Measurements from ENCODE around the gene SMIM1.

SMIM1 gene

GRCh38 chr1:3767328-3767925 lies 5.1 kb upstream of the SMIM1 start:
- no peaks in the 10 kb centered on the region for H3K9me3 ChIP-seq (ENCODE audit: severe bottlenecking)
- no peak overlapping the region for H3K4me3 ChIP-seq (ENCODE audit: severe bottlenecking)
- no peak for DNase-seq (ENCODE audit: low spot score)
- no peak for ATAC-seq (ENCODE audit: low read depth)
- no peak overlapping the region for H3K27ac ChIP-seq (ENCODE audit: poor library complexity, severe bottlenecking)
- H3K36me3 ChIP-seq (ENCODE audit: low read depth): no peaks in the 10 kb centered on the region
- no peaks in the 10 kb centered on the region for H3K4me1 ChIP-seq (ENCODE audit: insufficient read depth, poor library complexity, severe bottlenecking)
- no peak for TF ChIP-seq CTCF (IDR thresholded peaks at IDR 0.05; ENCODE audit: poor library complexity, severe bottlenecking)
- peaks cover 5% of the 10 kb centered on the region for H3K27me3 ChIP-seq (ENCODE audit: insufficient read depth, poor library complexity, severe bottlenecking)

- Histone ChIP-seq H3K27ac (ENCODE audit: poor library complexity, severe bottlenecking) (no peak overlapping the region), H3K4me1 (ENCODE audit: insufficient read depth, poor library complexity, severe bottlenecking) (no peaks in the 10 kb centered on the region), H3K36me3 (ENCODE audit: low read depth) (no peaks in the 10 kb centered on the region), H3K4me3 (ENCODE audit: severe bottlenecking) (no peak overlapping the region), H3K9me3 (ENCODE audit: severe bottlenecking) (no peaks in the 10 kb centered on the region), H3K27me3 (ENCODE audit: insufficient read depth, poor library complexity, severe bottlenecking) (peaks cover 4% of the 10 kb centered on the region)
- TF ChIP-seq CTCF (IDR thresholded peaks at IDR 0.05; ENCODE audit: poor library complexity, severe bottlenecking): no peak
- no peak for DNase-seq (ENCODE audit: low spot score)
- no peak for ATAC-seq (ENCODE audit: low read depth)
These were observed 3.6 kb upstream of the SMIM1 start for GRCh38 chr1:3768811-3769390.

- no peak for DNase-seq (ENCODE audit: low spot score)
- Histone ChIP-seq H3K4me3 (ENCODE audit: severe bottlenecking) (no peak overlapping the region), H3K4me1 (ENCODE audit: insufficient read depth, poor library complexity, severe bottlenecking) (no peaks in the 10 kb centered on the region), H3K27me3 (ENCODE audit: insufficient read depth, poor library complexity, severe bottlenecking) (no peaks in the 10 kb centered on the region), H3K27ac (ENCODE audit: poor library complexity, severe bottlenecking) (no peak overlapping the region), H3K36me3 (ENCODE audit: low read depth) (no peaks in the 10 kb centered on the region), H3K9me3 (ENCODE audit: severe bottlenecking) (no peaks in the 10 kb centered on the region)
- no peak for TF ChIP-seq CTCF (IDR thresholded peaks at IDR 0.05; ENCODE audit: poor library complexity, severe bottlenecking)
- ATAC-seq (ENCODE audit: low read depth): no peak
These were observed 2.3 kb upstream of the SMIM1 start for GRCh38 chr1:3770047-3770765.

GRCh38 chr1:3771108-3772026 lies 1.2 kb upstream of the SMIM1 start:
- ATAC-seq (ENCODE audit: low read depth): no peak
- H3K4me1 ChIP-seq (ENCODE audit: insufficient read depth, poor library complexity, severe bottlenecking): no peaks in the 10 kb centered on the region
- H3K4me3 ChIP-seq (ENCODE audit: severe bottlenecking): peak overlapping the region; percentile 53
- no peak overlapping the region for H3K27ac ChIP-seq (ENCODE audit: poor library complexity, severe bottlenecking)
- no peaks in the 10 kb centered on the region for H3K9me3 ChIP-seq (ENCODE audit: severe bottlenecking)
- no peak for DNase-seq (ENCODE audit: low spot score)
- H3K27me3 ChIP-seq (ENCODE audit: insufficient read depth, poor library complexity, severe bottlenecking): no peaks in the 10 kb centered on the region
- TF ChIP-seq CTCF (IDR thresholded peaks at IDR 0.05; ENCODE audit: poor library complexity, severe bottlenecking): no peak
- no peaks in the 10 kb centered on the region for H3K36me3 ChIP-seq (ENCODE audit: low read depth)

Data from RWPE2 (cell line).